ENCODE measurements around the gene MCF2L.

MCF2L gene

GRCh38 chr13:112952759-112953551 lies 16.1 kb upstream of the MCF2L start:
- H3K36me3 ChIP-seq (ENCODE audit: control insufficient read depth, insufficient read depth, low read length, severe bottlenecking), result no peaks in the 10 kb centered on the region
- H3K4me3 ChIP-seq (ENCODE audit: low read length), result no peak overlapping the region
- no peak for DNase-seq (ENCODE audit: low read depth)
- no peak overlapping the region for H3K9ac ChIP-seq (ENCODE audit: low read length)
- no peaks in the 10 kb centered on the region for H3K9me3 ChIP-seq (ENCODE audit: control insufficient read depth, low read length)
- peaks cover 88% of the 10 kb centered on the region for H3K27me3 ChIP-seq (replicated peaks; ENCODE audit: control insufficient read depth, insufficient read depth, low read length)
- no peaks in the 10 kb centered on the region for H3K4me1 ChIP-seq (ENCODE audit: control insufficient read depth, insufficient read depth, low read length)

GRCh38 chr13:112953591-112954487 lies 15.2 kb upstream of the MCF2L start:
- peaks cover 87% of the 10 kb centered on the region for H3K27me3 ChIP-seq (replicated peaks; ENCODE audit: control insufficient read depth, insufficient read depth, low read length)
- H3K4me1 ChIP-seq (ENCODE audit: control insufficient read depth, insufficient read depth, low read length), result no peaks in the 10 kb centered on the region
- H3K9ac ChIP-seq (ENCODE audit: low read length), result no peak overlapping the region
- H3K9me3 ChIP-seq (ENCODE audit: control insufficient read depth, low read length), result no peaks in the 10 kb centered on the region
- H3K36me3 ChIP-seq (ENCODE audit: control insufficient read depth, insufficient read depth, low read length, severe bottlenecking), result no peaks in the 10 kb centered on the region
- no peak overlapping the region for H3K4me3 ChIP-seq (ENCODE audit: low read length)
- DNase-seq (ENCODE audit: low read depth), result no peak

GRCh38 chr13:112954488-112955270 lies 14.3 kb upstream of the MCF2L start:
- no peaks in the 10 kb centered on the region for H3K4me1 ChIP-seq (ENCODE audit: control insufficient read depth, insufficient read depth, low read length)
- H3K9ac ChIP-seq (ENCODE audit: low read length), result no peak overlapping the region
- no peaks in the 10 kb centered on the region for H3K9me3 ChIP-seq (ENCODE audit: control insufficient read depth, low read length)
- H3K36me3 ChIP-seq (ENCODE audit: control insufficient read depth, insufficient read depth, low read length, severe bottlenecking), result no peaks in the 10 kb centered on the region
- no peak for DNase-seq (ENCODE audit: low read depth)
- H3K27me3 ChIP-seq (replicated peaks; ENCODE audit: control insufficient read depth, insufficient read depth, low read length), result peaks cover 87% of the 10 kb centered on the region
- H3K4me3 ChIP-seq (ENCODE audit: low read length), result no peak overlapping the region

GRCh38 chr13:112955271-112955937 lies 13.6 kb upstream of the MCF2L start:
- no peak for DNase-seq (ENCODE audit: low read depth)
- Histone ChIP-seq H3K36me3 (ENCODE audit: control insufficient read depth, insufficient read depth, low read length, severe bottlenecking) (no peaks in the 10 kb centered on the region), H3K9ac (ENCODE audit: low read length) (no peak overlapping the region), H3K9me3 (ENCODE audit: control insufficient read depth, low read length) (no peaks in the 10 kb centered on the region), H3K4me1 (ENCODE audit: control insufficient read depth, insufficient read depth, low read length) (no peaks in the 10 kb centered on the region), H3K4me3 (ENCODE audit: low read length) (no peak overlapping the region), H3K27me3 (replicated peaks; ENCODE audit: control insufficient read depth, insufficient read depth, low read length) (peaks cover 87% of the 10 kb centered on the region)

- Histone ChIP-seq H3K4me1 (ENCODE audit: control insufficient read depth, insufficient read depth, low read length) (no peaks in the 10 kb centered on the region), H3K4me3 (ENCODE audit: low read length) (no peak overlapping the region), H3K9me3 (ENCODE audit: control insufficient read depth, low read length) (no peaks in the 10 kb centered on the region)
These were observed 13.1 kb upstream of the MCF2L start for GRCh38 chr13:112955956-112956355.

GRCh38 chr13:112956571-112957294 lies 12.3 kb upstream of the MCF2L start:
- Histone ChIP-seq H3K9me3 (ENCODE audit: control insufficient read depth, low read length) (no peaks in the 10 kb centered on the region), H3K27me3 (replicated peaks; ENCODE audit: control insufficient read depth, insufficient read depth, low read length) (peaks cover 79% of the 10 kb centered on the region), H3K9ac (ENCODE audit: low read length) (no peak overlapping the region), H3K4me1 (ENCODE audit: control insufficient read depth, insufficient read depth, low read length) (no peaks in the 10 kb centered on the region), H3K4me3 (ENCODE audit: low read length) (no peak overlapping the region), H3K36me3 (ENCODE audit: control insufficient read depth, insufficient read depth, low read length, severe bottlenecking) (no peaks in the 10 kb centered on the region)
- DNase-seq (ENCODE audit: low read depth), result peak; percentile 15

More at GRCh38 chr13:112955956-112956355, 13.1 kb upstream of the MCF2L start:
- no peak for DNase-seq (ENCODE audit: low read depth)
- no peaks in the 10 kb centered on the region for H3K36me3 ChIP-seq (ENCODE audit: control insufficient read depth, insufficient read depth, low read length, severe bottlenecking)
- H3K9ac ChIP-seq (ENCODE audit: low read length), result no peak overlapping the region
- peaks cover 85% of the 10 kb centered on the region for H3K27me3 ChIP-seq (replicated peaks; ENCODE audit: control insufficient read depth, insufficient read depth, low read length)

- no peaks in the 10 kb centered on the region for H3K9me3 ChIP-seq (ENCODE audit: control insufficient read depth, low read length)
- no peaks in the 10 kb centered on the region for H3K36me3 ChIP-seq (ENCODE audit: control insufficient read depth, insufficient read depth, low read length, severe bottlenecking)
- H3K4me3 ChIP-seq (ENCODE audit: low read length), result no peak overlapping the region
- H3K4me1 ChIP-seq (ENCODE audit: control insufficient read depth, insufficient read depth, low read length), result no peaks in the 10 kb centered on the region
- DNase-seq (ENCODE audit: low read depth), result no peak
- peaks cover 77% of the 10 kb centered on the region for H3K27me3 ChIP-seq (replicated peaks; ENCODE audit: control insufficient read depth, insufficient read depth, low read length)
- H3K9ac ChIP-seq (ENCODE audit: low read length), result no peak overlapping the region
These were observed 11.7 kb upstream of the MCF2L start for GRCh38 chr13:112957295-112957677.

GRCh38 chr13:112958127-112958989 lies 10.7 kb upstream of the MCF2L start:
- Histone ChIP-seq H3K36me3 (ENCODE audit: control insufficient read depth, insufficient read depth, low read length, severe bottlenecking) (no peaks in the 10 kb centered on the region), H3K4me3 (ENCODE audit: low read length) (no peak overlapping the region), H3K4me1 (ENCODE audit: control insufficient read depth, insufficient read depth, low read length) (no peaks in the 10 kb centered on the region), H3K27me3 (replicated peaks; ENCODE audit: control insufficient read depth, insufficient read depth, low read length) (peaks cover 74% of the 10 kb centered on the region), H3K9me3 (ENCODE audit: control insufficient read depth, low read length) (no peaks in the 10 kb centered on the region), H3K9ac (ENCODE audit: low read length) (no peak overlapping the region)
- DNase-seq (ENCODE audit: low read depth), result no peak

- no peak overlapping the region for H3K4me3 ChIP-seq (ENCODE audit: low read length)
- no peaks in the 10 kb centered on the region for H3K4me1 ChIP-seq (ENCODE audit: control insufficient read depth, insufficient read depth, low read length)
- no peaks in the 10 kb centered on the region for H3K36me3 ChIP-seq (ENCODE audit: control insufficient read depth, insufficient read depth, low read length, severe bottlenecking)
- DNase-seq (ENCODE audit: low read depth), result no peak
- H3K9ac ChIP-seq (ENCODE audit: low read length), result no peak overlapping the region
- H3K27me3 ChIP-seq (replicated peaks; ENCODE audit: control insufficient read depth, insufficient read depth, low read length), result peaks cover 73% of the 10 kb centered on the region
- no peaks in the 10 kb centered on the region for H3K9me3 ChIP-seq (ENCODE audit: control insufficient read depth, low read length)
These were observed 9.8 kb upstream of the MCF2L start for GRCh38 chr13:112959206-112959605.

Measured in adipocyte (in vitro differentiated cells).